Astrocyte of the cerebellum (primary cell): ENCODE measurements around the gene KCNMB2.

ENCODE experiments used
- DNase-seq: peaks from one replicate; pipeline ENCODE4 v3.0.0-alpha.2; 2011; ENCODE audit warnings: low read depth
- H3K4me3 ChIP-seq: 2 replicates; pipeline ENCODE4 v1.5.1; 2011; ENCODE audit warnings: mild to moderate bottlenecking, low read depth, low read length, moderate library complexity
- CTCF ChIP-seq: IDR thresholded peaks from 2 replicates; pipeline ENCODE4 v1.5.1; 2012; ENCODE audit warnings: low read length, low read depth, moderate library complexity, mild to moderate bottlenecking; ENCODE audit errors: missing control alignments
- in situ Hi-C: cut with HindIII; loops from 2 replicates; pipeline ENCODE4 v1.10.0; 2017; ENCODE audit warnings: low sequenced_read_pairs

The KCNMB2 gene

DNA sequence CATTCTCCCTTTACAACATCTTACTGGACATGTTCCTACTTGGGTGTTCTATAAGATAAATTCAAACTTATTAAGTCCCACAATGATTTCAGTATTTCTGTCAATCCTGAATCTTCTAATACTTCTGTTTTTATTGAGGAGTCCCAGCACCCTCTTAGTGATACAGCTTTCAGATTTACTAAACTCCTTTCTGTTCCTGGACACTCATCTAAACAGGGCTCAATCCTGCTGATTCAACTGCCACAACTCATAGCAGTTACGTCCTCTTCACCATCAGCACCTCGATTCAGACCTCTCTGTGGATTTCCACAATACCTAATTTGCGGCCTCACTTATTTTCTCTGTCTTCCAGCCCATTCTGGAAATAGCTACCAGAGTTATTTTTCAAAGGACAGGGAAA, 101.6 kb downstream of the KCNMB2 start:
- H3K4me3 ChIP-seq = no peak overlapping the region
- TF ChIP-seq CTCF = no peak
- DNase-seq = no peak
- in situ Hi-C loops = no loop called here

DNA sequence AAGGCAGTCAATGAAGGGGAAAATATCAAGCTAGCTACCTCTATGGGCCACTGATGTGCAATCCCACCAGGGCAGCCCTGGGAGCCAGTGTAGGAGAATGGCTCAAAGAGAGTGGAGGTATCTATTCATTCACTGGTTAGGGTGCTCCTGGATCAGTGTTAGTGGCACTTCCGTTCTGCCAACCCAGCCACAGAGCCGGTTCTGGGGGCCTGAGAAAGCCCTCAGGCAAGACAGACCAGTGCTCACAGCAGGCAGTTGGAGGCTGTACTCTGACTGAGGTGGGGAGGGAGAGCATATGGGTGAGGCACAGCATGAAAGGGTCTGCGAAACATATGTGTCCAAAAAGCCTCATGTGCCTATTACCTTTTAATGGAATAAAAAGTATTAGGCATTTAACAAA, 109.3 kb downstream of the KCNMB2 start:
- no peak for TF ChIP-seq CTCF
- no peak overlapping the region for H3K4me3 ChIP-seq
- in situ Hi-C loops = no loop called here
- DNase-seq = no peak

DNA sequence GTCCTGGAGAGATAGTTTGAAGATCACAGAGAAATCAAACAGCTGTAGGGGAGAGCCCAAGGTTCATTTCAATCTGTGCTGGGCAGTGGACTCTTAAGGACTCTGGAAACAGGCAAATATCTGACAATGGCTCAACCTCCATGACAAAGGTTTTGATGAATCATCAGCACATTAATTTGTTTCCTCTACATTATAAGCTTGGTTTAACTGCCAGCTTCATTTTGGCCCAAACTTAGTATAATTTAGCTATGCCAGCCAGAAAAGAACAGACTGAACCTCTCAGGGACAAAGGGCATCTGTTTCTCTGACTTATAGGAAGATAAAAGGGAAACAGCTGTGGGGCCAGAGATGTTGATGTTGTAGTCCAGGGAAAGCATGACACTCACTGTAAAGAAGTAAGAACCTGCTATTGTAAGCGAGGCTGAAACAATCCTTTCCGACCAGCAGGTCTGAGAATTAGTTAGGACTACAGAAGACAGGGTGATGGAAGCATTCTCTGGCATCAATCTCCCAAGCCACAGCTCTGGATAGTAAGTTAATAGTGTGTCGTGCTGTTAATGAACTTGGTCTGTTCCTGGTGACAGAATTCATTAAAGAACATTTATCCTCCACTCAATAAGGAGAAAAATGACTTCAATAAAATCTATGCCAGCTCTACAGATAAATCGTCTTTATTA, 110.1 kb downstream of the KCNMB2 start:
- H3K4me3 ChIP-seq = no peak overlapping the region
- no peak for TF ChIP-seq CTCF
- in situ Hi-C loops = no loop called here
- no peak for DNase-seq

- in situ Hi-C loops = no loop called here
- no peak for TF ChIP-seq CTCF
- H3K4me3 ChIP-seq = no peak overlapping the region
- no peak for DNase-seq
These were observed 119.3 kb downstream of the KCNMB2 start for GRCh38 chr3:178655488-178655887.

DNA sequence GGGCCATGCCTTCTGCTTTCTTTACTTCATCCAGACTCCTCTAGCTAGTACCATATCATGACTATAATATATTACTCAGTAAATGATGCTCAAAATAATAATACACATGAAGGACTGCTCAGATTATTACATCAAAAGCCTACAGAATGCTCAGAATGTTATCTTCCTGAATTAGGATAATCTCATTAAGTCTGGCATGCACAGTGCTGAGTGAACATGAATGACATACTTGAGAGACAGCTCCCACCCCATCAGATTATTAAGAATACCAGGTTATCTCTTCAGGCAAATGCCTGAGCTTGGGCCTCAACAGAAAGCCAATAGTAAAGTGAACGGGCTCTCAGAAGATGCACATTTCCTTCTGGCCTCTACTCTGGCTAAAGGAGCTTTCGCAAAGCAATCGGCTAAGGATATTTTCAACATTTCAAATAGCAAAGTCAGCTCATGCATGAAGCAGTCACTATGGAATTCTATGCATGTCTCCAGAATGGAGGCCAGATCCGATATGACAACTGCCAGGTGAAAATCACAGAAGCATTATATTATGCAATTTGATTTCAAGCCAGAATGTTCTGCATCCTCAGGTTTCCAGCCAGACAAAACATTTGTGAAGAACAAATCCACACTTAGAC, 122.6 kb downstream of the KCNMB2 start:
- no peak for TF ChIP-seq CTCF
- no peak overlapping the region for H3K4me3 ChIP-seq
- DNase-seq = no peak
- in situ Hi-C loops = no loop called here

DNA sequence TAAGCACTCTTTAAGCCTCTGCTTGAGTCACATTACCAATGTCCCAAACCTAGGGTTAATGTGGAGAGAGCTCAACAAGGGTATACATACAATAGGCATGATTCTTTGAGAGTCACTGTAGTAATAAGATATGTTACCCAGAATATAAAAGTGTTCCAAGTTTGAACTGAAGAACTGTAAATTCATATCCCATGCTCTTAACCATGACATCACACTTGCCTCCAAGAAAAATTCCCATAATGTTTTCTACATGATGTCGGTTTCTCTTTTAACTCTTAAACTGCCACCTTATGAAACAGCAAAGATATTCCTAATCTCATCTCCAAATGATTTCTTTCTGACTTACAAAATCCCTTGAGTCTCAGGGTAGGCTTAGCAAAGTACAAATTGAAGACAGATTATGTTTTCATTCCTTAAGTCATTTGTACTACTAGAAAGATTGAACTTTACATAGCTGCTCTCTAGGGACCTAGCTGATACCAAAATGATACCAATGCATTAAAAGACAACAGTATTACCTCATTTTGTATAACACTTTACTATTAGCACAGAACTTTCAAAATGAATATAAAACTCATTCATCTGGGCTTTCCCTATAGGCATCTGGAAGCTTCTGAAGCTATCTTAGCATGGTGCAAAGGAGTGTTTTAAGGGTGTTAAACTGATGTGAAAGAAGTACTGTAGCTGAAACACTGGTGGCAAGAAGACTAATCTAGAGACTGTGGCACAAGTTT, 127.1 kb downstream of the KCNMB2 start:
- DNase-seq = no peak
- in situ Hi-C loops = no loop called here
- H3K4me3 ChIP-seq = no peak overlapping the region
- no peak for TF ChIP-seq CTCF
